Activated CD8-positive, alpha-beta memory T cell treated with anti-CD3 and anti-CD28 coated beads for 48 hours (primary cell): ENCODE data around the gene ZNF304.
"Not testable (repeated sequence)": the region's sequence is repeated elsewhere in the genome, so short reads cannot be mapped to it uniquely, and the experiment has no call there.

Experiments used
- DNase-seq, 3 experiments: peaks; one replicate each; pipeline ENCODE4 v3.0.0-alpha.2; 2020; ENCODE audit warnings: low read depth in 2 of 3, low spot score in 2 of 3

Gene ZNF304

GRCh38 chr19:57359300-57359699, 8.2 kb downstream of the ZNF304 start:
- no peak for DNase-seq

DNA sequence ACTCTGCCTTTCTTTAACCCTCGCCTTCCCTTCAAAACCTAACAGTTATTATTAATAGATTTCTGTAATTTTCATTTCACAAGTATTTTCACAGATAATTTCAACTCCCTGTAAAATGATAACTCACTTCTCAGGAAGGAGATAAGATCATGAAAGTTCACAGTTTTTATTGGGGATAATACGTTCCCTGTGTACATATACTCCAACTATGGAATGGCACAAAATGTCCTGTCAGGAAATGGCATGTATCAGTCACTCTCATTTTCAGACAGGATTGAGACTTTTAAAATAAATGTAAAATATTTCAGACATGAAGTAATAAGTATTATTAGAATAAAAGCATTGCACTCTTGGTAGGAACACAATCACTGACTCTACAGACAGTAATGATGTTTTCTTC, 11.3 kb downstream of the ZNF304 start:
- DNase-seq: no peak

- DNase-seq: peak; percentile 77 to 92 (median 89)
Observed at GRCh38 chr19:57362997-57363687, 12.1 kb downstream of the ZNF304 start, which contains the start of the genes TRAPPC2B and ZNF547. TRAPPC2B (plus strand) TSS chr19:57363551; CDS start chr19:57364834, 1,283 bp downstream. ZNF547 (plus strand) TSS chr19:57363551; CDS start chr19:57368556, 5,005 bp downstream.

- no peak for DNase-seq
Observed at GRCh38 chr19:57363688-57364181, 12.7 kb downstream of the ZNF304 start.

- DNase-seq: no peak
Observed at GRCh38 chr19:57366776-57367175, 15.7 kb downstream of the ZNF304 start.

DNA sequence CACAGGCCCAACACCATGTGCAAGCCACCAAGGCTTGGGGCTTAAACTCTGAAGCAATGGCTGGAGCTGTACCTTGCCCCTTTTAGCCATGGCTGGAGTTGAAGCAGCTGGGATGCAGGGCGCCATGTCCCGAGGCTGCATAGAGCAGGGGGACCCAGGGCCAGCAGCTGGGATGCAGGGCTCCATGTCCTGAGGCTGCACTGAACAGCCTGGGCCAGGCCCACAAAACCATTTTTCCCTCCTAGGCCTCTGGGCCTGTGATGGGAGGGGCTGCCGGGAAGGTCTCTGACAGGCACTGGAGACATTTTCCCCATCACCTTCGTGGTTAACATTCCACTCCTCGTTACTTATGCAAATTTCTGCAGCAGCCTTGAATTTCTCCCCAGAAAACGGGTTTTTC, 23.1 kb downstream of the ZNF304 start:
- DNase-seq: no peak

- DNase-seq: not testable (repeated sequence)
Observed at GRCh38 chr19:57374647-57375046, 23.6 kb downstream of the ZNF304 start.

DNA sequence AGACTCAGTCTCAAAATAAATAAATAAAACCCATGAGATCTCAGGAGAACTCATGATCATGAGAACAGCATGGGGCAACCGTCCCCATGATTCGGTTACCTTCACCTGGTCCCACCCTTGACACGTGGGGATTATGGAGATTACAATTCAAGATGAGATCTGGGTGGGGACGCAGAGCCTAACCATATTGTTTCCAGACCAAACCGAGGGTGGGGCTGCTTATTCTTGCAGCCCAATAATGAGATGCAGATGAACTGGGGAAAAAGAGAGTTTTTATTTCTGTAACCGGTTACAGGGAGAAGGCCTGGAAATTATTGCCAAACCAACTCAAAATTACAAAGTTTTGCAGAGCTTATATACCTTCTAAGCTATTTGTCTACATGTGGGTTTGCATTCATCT, 25.1 kb downstream of the ZNF304 start:
- DNase-seq: no peak

- DNase-seq: no peak
Observed at GRCh38 chr19:57377498-57378146, 26.6 kb downstream of the ZNF304 start.

- no peak for DNase-seq
Observed at GRCh38 chr19:57380923-57381322, 29.9 kb downstream of the ZNF304 start.

DNA sequence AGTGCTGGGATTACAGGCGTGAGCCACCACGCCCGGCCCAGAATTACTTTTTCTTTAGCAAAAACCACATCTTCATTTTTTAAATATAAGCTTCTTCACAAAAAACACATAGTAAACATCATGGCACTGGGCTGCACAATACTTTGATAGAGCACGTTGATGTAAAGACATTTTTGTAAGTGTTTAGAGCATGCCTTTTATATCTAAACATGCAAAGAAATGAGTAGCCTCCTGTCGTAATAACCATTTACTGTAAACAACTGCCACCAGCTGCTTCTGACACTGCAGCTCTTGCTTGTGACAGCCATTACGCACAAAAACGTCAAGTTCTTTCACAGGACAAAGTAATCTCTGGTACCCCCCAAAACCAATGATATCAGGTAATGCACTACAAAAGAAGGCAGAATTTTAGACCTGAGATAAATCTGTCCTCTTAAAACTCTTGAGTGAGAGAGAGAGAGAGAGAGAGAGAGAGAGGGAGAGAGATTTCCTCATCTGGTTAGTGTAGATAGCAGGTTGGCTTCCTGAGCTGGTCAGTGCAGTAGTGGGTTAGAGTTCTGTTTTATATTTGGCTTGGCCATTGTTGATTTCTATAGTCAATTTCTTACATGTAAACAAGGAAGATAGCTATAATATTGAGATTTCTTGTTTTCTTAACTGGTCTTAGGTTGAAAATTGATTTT, 31.9 kb downstream of the ZNF304 start:
- DNase-seq: no peak

DNA sequence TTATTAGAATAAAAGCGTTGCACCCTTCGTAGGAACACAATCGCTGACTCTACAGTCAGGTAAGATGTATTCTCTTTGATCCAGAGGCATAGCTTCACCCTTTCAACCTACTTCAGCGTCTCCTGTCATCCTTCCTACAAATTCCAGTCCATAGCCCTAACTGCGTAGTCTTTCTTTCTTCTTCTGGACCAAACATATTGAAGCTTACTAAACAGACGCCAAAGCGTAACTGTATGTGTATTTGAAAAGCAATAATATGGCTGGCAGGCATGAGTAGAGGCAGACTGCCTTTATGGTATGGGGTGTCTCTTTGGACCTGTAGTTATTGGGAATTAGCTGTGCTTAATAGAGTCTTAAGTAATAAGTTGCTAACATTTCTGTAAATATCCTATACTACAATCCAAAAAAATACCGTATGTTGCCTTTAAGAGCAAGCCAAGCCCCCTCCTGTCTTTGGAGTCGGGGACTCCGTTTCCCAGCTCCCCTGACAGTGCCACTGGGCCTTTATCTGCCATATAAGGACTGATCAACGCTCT, 38.2 kb downstream of the ZNF304 start:
- no peak for DNase-seq

- peak; percentile 82 to 97 (median 95) for DNase-seq
Observed at GRCh38 chr19:57389730-57390598, 38.9 kb downstream of the ZNF304 start, which contains the start of gene ZNF548. ZNF548 (plus strand) TSS chr19:57389854; CDS start chr19:57390100, 246 bp downstream.

DNA sequence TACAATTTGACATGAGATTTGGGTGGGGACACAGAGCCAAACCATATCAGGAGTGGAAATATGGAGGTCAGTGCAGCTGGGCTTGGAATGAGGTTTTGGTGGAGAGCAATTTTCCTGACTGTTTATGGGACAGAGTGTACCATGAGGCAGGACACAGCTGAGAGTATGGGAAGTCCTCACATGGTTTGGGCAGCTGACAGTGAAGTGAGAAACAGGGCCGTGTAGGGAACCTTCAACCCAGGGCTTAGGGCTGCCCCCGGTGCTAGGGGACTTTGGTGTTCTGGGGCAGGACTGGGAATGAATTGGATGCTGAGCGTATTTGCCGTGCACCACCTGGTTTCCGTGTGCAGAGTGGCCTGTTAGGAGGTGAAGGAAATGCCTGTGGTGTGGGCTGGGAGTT, 44.6 kb downstream of the ZNF304 start:
- no peak for DNase-seq

DNA sequence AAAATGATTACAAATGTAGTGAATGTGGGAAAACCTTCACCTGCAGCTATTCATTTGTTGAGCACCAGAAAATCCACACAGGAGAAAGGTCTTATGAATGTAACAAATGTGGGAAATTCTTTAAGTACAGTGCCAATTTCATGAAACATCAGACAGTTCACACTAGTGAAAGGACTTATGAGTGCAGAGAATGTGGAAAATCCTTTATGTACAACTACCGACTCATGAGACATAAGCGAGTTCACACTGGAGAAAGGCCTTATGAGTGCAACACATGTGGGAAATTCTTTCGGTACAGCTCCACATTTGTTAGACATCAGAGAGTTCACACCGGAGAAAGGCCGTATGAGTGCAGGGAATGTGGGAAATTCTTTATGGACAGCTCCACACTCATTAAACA, 47.8 kb downstream of the ZNF304 start:
- DNase-seq: no peak

DNA sequence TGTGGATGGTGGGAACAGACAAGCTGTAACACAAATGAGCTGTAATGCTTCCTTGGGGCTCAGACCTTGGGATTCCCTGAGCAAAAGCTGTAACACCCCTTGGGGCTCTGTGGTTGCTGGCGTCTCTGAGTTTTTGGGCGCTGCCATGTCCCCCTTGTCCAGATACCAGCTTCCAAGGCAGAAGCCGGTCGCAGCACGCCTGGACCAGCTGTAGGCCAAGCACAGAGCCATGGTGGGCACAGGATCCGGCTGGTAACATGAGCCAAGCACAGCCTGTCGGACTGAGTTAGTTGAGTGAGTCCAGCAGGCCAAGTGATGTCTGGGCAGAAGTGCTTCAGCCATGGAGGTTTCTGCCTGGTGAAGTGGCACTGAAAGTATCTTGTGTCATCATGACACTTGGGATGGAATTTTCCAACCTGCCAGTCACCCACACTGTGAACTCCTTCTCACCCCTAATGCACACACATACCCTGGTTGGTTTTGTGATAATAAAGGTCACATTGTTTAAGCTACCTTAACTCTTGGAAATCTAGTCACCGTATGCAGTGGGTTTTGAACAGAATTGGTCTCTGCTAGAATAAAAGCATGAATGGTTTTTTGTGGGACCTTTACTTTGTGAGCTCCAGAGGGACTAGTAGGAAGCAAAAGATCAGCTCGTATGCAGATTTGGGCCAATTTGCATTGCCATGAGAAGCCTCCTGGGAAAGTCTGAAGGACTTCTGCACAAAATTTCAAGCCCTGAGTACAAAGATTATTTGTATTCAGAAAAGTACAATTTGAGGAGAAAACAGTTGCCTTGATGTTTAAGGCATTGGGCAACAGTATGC, 52.9 kb downstream of the ZNF304 start:
- DNase-seq: no peak

DNA sequence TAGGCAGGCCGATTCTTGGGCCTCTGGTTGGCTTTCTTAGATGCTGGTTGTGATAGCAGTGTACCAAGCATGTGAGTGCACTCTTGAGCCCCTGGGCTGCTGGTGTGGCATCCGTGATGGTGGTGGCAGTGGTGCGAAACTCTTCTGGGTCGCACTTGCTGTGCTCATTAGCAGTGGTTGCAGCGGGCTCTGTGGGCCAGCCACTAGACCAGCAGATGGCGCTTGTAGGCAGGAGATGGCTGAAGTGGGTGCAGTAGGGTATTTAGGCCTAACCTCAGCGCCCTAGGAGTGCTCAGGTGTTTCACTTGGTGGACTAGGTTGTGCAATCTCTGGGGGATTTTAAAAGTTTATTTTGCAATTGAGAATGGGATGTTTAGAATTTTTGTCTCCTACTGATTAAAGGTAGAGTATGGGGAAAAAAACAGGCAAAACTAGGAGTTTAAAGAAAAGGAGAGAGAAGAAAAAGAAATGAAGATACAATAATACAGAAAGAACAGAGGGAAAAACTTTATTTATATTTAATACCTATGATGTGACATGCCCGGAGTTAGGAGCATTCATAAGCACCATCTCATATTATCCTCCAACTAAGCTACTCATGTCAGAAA, 55.5 kb downstream of the ZNF304 start:
- DNase-seq: peak; percentile 18 to 23 (median 22)
